Duodenal mucosa (tissue), 2 donors: ENCODE measurements around the gene BCOR.

Source experiments
- H3K27ac ChIP-seq: one replicate; pipeline ENCODE4 v1.7.0; 2013; ENCODE audit warnings: low read depth, low read length
- H3K27me3 ChIP-seq, 2 donors: one replicate each; pipeline ENCODE4 v1.7.0; 2013; ENCODE audit warnings: low read length in 2 of 2, control low read depth in 1 of 2; ENCODE audit not compliant: insufficient read depth in 2 of 2, control insufficient read depth in 1 of 2
- H3K36me3 ChIP-seq, 2 donors: one replicate each; pipeline ENCODE4 v1.7.0; 2013; ENCODE audit warnings: low read length in 2 of 2, control low read depth in 1 of 2; ENCODE audit not compliant: insufficient read depth in 2 of 2, control insufficient read depth in 1 of 2
- H3K4me1 ChIP-seq, 2 donors: one replicate each; pipeline ENCODE4 v1.7.0; 2013; ENCODE audit warnings: low read length in 2 of 2, control low read depth in 1 of 2; ENCODE audit not compliant: insufficient read depth in 2 of 2, control insufficient read depth in 1 of 2
- H3K4me3 ChIP-seq, 2 donors: one replicate each; pipeline ENCODE4 v1.7.0; 2013; ENCODE audit warnings: low read length in 2 of 2, low read depth in 1 of 2
- H3K9ac ChIP-seq, 2 donors: one replicate each; pipeline ENCODE4 v1.7.0; 2013; ENCODE audit warnings: low read length in 2 of 2, low read depth in 1 of 2
- H3K9me3 ChIP-seq, 2 donors: one replicate each; pipeline ENCODE4 v1.7.0; 2013; ENCODE audit warnings: low read length in 2 of 2, control low read depth in 1 of 2; ENCODE audit not compliant: control insufficient read depth in 1 of 2

The BCOR gene

GRCh38 chrX:40112996-40113395 is 15.2 kb upstream of the BCOR start:
- Histone ChIP-seq H3K9me3 (no peaks in the 10 kb centered on the region), H3K4me3 (no peak overlapping the region), H3K4me1 (peaks cover 4 to 12% of the 10 kb centered on the region in 2 donors), H3K9ac (no peak overlapping the region), H3K27ac (no peak overlapping the region), H3K36me3 (no peaks in the 10 kb centered on the region), H3K27me3 (no peaks in the 10 kb centered on the region)

GRCh38 chrX:40111868-40112267 is 14.1 kb upstream of the BCOR start:
- Histone ChIP-seq H3K4me1 (peaks cover 7 to 17% of the 10 kb centered on the region in 2 donors), H3K36me3 (no peaks in the 10 kb centered on the region), H3K27ac (no peak overlapping the region), H3K4me3 (no peak overlapping the region), H3K9ac (no peak overlapping the region), H3K27me3 (no peaks in the 10 kb centered on the region), H3K9me3 (no peaks in the 10 kb centered on the region)

GRCh38 chrX:40109288-40110008 is 11.7 kb upstream of the BCOR start:
- no peaks in the 10 kb centered on the region for H3K9me3 ChIP-seq
- H3K9ac ChIP-seq = peak overlapping the region; percentile 25 to 48
- peak overlapping the region; percentile 81 for H3K27ac ChIP-seq
- peaks cover 9 to 14% of the 10 kb centered on the region in 2 donors for H3K4me1 ChIP-seq
- H3K4me3 ChIP-seq = peak overlapping the region; percentile 35 to 48
- H3K27me3 ChIP-seq = no peaks in the 10 kb centered on the region
- H3K36me3 ChIP-seq = no peaks in the 10 kb centered on the region

GRCh38 chrX:40108959-40109287 is 11.2 kb upstream of the BCOR start:
- H3K27me3 ChIP-seq = no peaks in the 10 kb centered on the region
- peak overlapping the region; percentile 12 to 43 for H3K9ac ChIP-seq
- H3K4me1 ChIP-seq = peaks cover 9 to 14% of the 10 kb centered on the region in 2 donors
- H3K27ac ChIP-seq = peak overlapping the region; percentile 81
- H3K36me3 ChIP-seq = no peaks in the 10 kb centered on the region
- H3K4me3 ChIP-seq = peak overlapping the region; percentile 43 to 51
- no peaks in the 10 kb centered on the region for H3K9me3 ChIP-seq

- Histone ChIP-seq H3K4me3 (peak overlapping the region; percentile 43 to 51), H3K9ac (peak overlapping the region; percentile 12 to 43)
These were observed 10.6 kb upstream of the BCOR start for GRCh38 chrX:40108162-40108958.

GRCh38 chrX:40107291-40108161 is 9.8 kb upstream of the BCOR start:
- peak overlapping the region; percentile 62 to 66 for H3K4me3 ChIP-seq

More at GRCh38 chrX:40108162-40108958, 10.6 kb upstream of the BCOR start:
- Histone ChIP-seq H3K4me1 (peaks cover 9 to 14% of the 10 kb centered on the region in 2 donors), H3K27me3 (no peaks in the 10 kb centered on the region), H3K9me3 (no peaks in the 10 kb centered on the region), H3K27ac (peak overlapping the region; percentile 81), H3K36me3 (no peaks in the 10 kb centered on the region)

GRCh38 chrX:40106676-40107290 is 9.0 kb upstream of the BCOR start:
- Histone ChIP-seq H3K36me3 (no peaks in the 10 kb centered on the region), H3K9me3 (no peaks in the 10 kb centered on the region), H3K27me3 (no peaks in the 10 kb centered on the region), H3K9ac (peak overlapping the region; percentile 56 to 60), H3K4me1 (peaks cover 5 to 11% of the 10 kb centered on the region in 2 donors), H3K27ac (peak overlapping the region; percentile 8), H3K4me3 (peak overlapping the region; percentile 62 to 66)

More at GRCh38 chrX:40107291-40108161, 9.8 kb upstream of the BCOR start:
- no peaks in the 10 kb centered on the region for H3K9me3 ChIP-seq
- peaks cover 9 to 14% of the 10 kb centered on the region in 2 donors for H3K4me1 ChIP-seq
- H3K36me3 ChIP-seq = no peaks in the 10 kb centered on the region
- peak overlapping the region; percentile 56 to 60 for H3K9ac ChIP-seq
- peak overlapping the region; percentile 81 for H3K27ac ChIP-seq
- no peaks in the 10 kb centered on the region for H3K27me3 ChIP-seq

GRCh38 chrX:40105835-40106675 is 8.3 kb upstream of the BCOR start:
- Histone ChIP-seq H3K4me1 (peaks cover 5 to 9% of the 10 kb centered on the region in 2 donors), H3K27me3 (no peaks in the 10 kb centered on the region)

More at GRCh38 chrX:40105835-40106675, 8.3 kb upstream of the BCOR start:
- H3K9ac ChIP-seq = peak overlapping the region; percentile 66 to 72
- H3K36me3 ChIP-seq = no peaks in the 10 kb centered on the region
- no peaks in the 10 kb centered on the region for H3K9me3 ChIP-seq
- H3K4me3 ChIP-seq = peak overlapping the region; percentile 62 to 66
- peak overlapping the region; percentile 81 for H3K27ac ChIP-seq
